GM18526 (cell line): ENCODE results near the gene CRYAA.

ENCODE experiments used
- POLR2A ChIP-seq: IDR thresholded peaks from 3 replicates; pipeline ENCODE4 v1.6.1; 2011; ENCODE audit not compliant: insufficient read length; ENCODE audit errors: extremely low read depth

The CRYAA gene

DNA sequence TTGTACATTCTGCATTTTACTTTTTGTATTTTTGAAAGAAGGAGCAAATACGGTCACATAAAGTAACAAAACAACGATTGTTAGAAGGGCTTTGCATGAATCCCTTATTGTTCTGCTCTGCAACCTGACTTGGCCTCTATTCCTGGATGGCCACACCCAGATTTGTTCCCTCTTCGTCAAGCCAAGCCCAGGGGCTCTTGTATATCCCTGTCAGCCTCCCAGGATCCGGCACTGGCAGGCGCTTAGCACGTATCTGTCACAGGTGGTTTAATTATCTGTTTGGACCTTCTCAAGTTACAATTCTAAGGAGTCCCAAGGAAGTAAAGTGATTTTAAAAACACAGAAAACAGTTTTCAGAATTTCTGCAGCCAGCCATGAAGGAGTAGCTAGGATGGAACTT, 28.0 kb downstream of the CRYAA start:
- no peak for TF ChIP-seq POLR2A

DNA sequence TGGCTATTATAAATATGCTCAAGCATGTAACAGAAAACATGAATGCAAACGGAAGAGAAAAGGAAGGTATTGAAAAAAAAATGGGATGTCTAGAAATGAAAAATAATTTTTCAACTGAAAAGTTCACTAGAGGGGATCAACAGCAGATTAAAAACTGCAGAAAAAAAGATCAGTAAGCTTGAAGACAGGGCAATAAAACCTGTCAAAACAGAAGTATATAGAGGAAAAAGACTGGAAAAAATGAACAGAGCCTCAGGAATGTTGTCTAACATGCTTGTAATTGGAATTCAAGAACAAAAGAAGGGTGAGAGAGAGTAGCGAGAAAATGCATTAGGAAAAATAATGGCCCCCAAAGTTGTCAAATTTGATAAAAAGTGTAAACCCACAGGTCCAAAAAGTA, 29.6 kb downstream of the CRYAA start:
- no peak for TF ChIP-seq POLR2A

DNA sequence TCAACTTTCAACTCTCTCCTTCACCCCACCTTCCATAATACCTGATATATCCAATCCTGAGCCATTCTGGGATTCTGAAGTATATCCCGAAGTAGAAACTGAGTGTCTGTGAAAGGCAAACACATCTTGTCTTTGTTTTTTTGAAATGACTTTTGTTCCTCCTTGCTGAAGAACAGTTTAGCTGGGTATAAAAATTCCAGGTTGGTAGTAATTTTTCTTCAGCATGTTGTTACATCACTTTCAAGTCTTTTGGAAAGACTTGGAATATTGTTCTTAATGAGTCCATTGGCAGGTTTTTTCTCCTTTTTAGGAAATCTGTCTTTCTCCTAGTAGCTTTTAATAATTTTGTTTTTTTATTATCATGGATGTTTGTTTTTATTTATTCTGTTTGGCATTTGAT, 32.7 kb downstream of the CRYAA start:
- TF ChIP-seq POLR2A = no peak

DNA sequence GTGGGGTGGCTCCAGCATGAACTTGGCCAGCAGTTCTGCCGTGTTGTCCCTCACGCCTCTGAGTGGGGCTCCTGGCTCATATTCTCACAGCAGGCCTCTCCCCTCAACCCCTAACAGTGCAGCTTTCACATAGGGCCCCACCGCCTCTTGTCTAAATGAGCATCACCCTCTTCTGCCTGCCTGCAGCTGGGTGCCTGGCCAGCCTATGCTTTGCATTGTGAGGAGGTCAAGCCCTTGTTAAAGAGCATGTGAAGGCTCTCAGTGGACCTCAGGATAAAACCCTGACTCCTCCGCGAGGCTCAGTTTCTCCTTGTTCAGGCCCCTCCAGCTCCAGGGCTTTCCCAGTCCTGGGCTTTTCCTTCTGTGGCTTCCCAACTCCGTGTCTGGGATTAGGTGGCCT, 34.8 kb downstream of the CRYAA start:
- TF ChIP-seq POLR2A = no peak

DNA sequence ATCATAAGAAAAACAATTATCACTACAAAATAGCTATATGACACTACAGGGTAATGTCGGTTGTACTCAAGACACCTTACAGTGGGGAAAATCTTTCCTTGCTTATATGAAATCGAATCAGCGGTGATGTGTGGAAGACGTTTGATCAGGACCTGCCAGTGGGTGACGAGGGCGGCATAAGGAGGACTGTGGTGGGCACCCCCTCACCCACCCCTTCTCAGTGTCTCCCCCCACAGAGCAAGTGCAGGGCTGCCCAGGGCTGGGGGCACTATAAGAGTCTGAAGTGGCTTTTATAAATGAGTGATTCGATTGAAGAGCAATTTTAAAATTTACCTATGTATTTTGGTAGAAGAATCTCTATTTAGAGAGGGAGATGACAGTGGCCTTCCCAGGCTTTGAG, 35.8 kb downstream of the CRYAA start:
- no peak for TF ChIP-seq POLR2A

DNA sequence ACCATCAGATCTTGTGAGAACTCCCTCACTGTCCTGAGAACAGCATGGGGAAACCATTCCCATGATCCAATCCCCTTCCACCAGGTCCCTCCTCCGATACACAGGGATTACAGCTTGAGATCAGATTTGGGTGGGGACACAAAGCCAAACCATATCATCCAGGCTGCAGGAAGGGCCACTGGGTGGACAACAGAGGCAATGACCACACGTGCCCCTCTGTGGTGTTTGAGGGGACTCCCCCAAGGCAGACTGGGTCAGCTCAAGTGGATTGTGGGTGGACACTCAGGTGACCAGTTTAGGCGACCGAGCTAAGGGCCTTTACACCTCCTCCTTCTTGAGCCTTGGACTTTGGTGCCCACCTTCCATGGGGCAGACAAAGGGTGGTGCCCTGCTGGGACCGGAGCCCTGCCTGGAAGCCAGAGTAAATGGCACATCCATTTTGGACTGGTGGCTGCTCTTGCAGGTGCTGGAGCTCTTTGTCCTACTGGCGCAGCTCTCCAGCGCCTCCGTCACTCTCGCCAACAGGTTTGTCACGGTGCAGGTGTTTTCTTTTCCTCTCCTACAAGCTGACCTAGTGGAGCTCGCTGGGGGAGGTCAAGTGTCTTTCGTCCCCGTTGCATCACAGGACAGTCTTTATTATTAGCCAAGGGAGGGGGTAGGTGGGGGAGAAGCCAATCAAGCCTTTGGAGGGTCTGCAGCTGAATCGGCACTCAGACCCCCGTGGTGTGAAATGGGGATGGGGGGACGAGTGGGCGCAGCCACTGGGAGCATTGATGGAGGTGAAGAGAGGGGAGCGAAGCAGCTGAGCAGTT, 37.6 kb downstream of the CRYAA start:
- no peak for TF ChIP-seq POLR2A

DNA sequence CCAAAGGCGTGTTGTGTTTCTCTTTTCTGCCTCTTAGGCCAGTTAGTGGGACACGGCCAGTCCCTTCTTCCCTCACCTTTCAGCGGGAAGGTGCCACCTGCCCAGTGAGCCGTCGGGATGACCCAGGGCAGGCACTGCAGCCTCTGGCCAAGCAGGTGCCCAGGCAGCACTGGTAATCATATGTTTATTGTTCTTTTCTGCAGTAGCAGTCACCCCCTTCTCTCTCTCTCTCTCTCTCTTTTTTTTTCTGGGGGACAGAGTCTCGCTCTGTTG, 38.2 kb downstream of the CRYAA start:
- no peak for TF ChIP-seq POLR2A

DNA sequence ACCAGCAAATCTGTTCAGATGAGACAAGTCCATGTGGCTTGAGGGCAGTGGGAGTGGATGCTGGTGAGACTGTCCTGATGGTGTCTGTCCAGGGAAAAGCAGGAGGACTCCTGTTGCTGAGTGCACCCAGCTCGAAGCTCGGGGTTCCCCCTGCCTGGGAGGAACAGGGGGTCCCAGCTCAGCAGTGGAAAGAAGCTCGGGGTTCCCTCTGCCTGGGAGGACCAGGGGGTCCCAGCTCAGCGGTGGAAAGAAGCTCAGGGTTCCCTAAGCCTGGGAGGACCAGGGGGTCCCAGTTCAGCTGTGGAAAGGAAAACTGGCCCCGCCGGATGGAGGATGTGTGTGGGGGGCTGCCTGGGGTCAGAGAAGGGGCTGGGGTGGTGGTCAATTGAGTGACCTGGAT, 39.1 kb downstream of the CRYAA start:
- TF ChIP-seq POLR2A = no peak

DNA sequence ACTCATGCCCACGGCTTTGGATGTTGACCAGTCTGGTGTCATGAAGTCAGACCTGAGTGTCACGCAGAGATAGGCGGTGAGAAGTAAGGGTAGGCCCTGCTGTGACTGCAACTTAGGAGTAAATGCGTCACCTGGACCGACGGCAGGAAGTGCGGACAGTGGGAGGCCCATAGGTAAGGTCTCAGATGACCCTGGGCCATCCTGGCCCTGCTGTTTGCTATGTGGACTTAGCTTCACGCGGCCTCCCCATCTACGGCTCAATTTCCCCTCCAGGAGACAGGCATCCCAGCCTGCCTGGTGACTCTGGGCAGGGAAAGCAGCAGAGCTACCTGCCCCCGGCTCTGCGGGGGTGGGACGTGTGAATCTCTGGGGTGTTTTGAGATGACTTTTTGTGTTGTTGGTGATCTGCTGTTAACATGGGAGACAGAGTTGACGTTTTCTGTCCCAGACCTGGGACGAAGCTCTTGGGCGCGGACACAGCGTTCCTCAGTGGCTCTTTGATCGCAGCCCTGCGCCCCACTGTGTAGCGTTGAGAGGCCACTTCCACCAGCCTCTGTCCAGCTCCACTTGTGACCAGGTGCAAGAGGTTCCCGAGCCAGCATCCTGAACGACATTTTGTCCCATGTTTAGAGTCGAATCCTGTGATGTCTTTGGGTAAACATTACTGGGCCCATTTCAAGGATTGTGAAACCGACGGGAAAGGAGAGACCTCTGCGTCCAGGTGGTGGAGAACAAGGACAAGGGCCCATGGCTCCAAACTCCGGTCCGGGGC, 39.9 kb downstream of the CRYAA start:
- TF ChIP-seq POLR2A = no peak

DNA sequence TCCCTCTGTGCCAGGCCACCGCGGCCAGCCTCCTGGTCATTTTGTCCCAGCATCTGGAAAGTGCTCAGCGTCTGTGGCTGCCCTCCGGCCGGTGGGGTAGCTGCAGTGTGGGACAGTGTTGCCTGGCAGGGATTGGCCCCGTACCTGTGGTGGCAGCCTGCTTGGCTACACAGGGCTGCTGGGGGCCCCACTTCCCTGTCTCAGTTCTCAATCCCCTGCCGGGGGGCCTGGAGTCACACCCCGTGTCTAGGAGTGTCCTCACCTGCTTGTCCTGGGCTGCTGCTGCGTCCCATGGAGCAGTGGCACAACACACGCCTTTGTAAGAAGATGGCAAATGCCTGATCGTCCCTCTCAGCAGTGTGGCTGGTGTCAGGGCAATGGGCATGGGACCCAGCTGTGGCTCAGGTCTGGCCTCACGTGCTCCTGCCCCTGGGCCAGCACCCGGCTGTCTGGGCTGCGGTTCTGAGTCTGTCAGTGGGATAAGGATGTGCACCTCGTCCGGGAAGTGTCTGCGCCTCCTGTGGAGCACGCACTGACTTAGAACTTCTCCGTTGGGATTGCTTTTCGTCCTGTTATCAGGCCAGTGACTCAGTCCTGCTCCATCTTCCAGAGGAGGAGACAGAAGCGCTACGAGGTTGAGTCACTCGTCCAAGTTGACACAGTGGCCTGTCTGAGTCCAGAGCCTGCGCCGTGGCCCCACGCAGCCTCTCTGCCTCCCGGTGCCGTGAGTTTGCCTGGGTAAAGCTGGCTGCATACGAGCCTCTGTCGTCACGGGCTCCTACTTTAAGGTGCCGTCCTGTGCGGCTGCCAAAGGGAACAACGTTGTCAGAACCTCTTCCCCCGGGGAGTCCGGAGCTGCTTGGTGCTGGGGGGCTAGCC, 41.0 kb downstream of the CRYAA start:
- TF ChIP-seq POLR2A = no peak

DNA sequence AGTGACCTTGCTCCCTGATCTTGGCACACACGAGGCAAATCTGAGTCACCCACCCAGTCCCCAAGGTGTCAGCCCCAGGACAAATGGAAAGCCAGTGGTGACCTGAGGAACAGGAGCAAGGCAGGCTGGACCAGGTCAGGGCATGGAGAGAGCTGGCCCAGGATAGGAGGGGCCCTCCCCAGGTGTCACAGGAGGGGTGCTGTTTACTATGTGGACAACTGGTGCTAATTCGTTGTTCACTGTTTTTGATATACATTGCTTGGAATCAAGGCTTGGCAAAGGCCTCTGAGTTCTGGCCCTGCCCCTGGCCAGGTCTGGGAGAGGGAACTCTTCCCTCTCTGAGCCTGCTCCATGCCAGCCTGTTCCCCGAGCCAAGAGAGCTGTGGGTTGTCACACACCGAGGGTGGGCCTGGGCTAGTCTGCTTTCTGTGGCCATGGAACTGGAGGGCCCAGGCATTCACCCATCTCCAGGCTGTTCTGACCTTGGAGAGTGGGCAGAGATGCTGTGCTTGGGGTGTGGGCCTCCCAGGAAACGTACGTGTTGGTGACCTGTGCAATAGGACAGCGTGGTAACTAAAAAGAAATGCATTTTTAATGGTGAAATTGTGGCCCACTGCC, 41.8 kb downstream of the CRYAA start:
- TF ChIP-seq POLR2A = no peak

DNA sequence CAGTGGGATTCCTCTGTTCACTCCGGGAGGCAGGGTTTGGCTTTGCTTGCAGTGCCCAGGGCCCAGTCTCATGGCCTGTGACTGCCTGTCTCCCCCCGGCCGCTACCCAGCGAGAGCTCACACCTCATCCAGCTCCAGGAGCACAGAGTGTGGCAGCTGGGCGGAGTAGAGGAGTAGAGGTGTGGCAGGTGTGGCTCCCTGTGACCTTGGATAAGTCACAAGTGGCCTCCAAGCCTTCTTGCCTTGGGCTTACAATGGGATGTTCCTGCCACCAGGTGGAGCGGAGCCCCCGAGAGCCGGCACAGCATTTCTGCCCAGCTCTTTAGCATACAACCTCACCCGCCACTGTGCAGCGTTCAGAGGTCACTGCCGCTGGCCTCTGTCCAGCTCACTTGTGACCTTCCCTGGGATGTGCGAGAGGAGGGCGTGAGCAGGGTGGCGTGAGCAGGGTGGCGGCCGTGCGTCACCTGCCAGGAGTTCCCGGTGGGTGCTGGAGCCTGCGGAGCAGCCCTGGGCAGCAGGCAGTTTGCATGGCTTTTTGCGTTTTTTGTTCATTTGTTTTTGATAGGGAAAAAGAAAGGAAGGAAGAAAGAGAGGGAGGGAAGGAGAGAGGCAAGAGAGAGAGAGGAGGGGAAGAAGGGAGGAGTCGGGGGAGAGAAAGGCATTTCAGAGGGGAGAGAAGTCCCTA, 42.4 kb downstream of the CRYAA start:
- TF ChIP-seq POLR2A = no peak

DNA sequence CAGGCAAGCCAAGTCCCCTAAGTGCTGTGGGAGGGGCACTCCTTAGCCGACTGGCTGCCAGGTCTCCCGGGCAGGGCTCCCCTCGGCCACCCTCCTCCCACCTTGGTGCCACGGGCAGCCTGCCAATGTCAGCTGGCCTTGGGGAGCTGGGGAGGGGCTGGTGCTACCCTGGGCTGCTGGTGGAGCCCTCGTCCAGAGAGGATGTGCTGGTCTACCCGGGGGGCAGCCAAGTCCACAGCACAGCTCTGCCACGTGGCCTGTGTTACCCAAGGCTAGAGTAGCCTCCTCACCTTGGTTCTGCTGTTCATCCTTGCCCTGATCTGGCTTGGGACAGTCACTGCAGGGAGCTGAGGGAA, 42.9 kb downstream of the CRYAA start:
- TF ChIP-seq POLR2A = no peak
